ENCODE data around the gene HEPHL1. TPM values are rescaled to one million over a fixed set of nuclear protein-coding genes. Genes with fewer than 3 reads are reported as not detected.

HEPHL1 gene
- total and polyA plus RNA-seq, 2 donors (not counting 1 experiment from before 2014, with no cell fraction given) = not detected

DNA sequence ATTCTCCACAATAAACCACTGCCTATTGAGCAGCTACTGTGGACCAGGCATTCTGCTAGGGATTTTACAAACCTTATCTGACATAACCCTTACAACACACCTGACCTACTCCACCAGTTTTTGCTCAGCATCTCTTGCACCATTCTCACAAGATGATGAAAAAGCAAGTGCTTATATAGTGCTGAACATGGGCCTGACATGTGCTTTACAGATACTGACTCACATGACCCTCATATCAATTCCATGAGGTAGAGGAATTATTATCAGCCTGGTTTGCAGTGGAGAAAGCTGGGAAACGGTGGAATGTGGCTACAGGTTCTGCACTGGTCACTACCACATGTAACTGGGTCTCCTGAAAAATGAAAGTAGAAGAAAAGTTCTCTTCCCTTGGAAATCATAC lies 69.9 kb downstream of the HEPHL1 start:
- DNase-seq = no peak
- H3K27me3 Mint-ChIP-seq = peaks cover 7% of the 10 kb centered on the region

DNA sequence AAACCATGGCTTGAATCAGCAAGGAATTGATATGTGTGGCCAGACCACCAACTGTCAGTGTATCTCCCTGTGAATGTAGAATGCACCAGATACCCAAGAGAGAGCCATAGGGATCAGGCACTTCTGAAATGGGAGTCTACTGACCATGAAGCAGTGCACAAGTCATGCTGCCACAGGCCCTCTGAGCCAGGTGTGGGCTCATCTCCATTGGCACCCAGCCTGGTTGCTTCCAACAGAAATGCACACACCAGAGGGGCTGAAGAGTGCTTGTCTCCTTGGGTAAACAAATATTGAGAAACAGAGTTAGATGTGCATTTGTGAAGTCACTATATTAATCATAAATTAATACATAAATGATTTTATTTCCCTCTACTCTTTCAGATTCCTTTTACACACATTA lies 79.1 kb downstream of the HEPHL1 start:
- H3K4me3 ChIP-seq (ENCODE audit: control extremely low read depth in 1 of 5, extremely low read depth in 1 of 5, insufficient read depth in 1 of 5, low read depth in 2 of 5, low read length in 4 of 5) = no peak overlapping the region
- H3K9ac ChIP-seq (ENCODE audit: low read length) = no peak overlapping the region
- H3K27me3 ChIP-seq (replicated peaks in 1 of 4; ENCODE audit: control extremely low read depth in 1 of 4, control insufficient read depth in 3 of 4, insufficient read depth in 4 of 4, low read length in 3 of 4) = no peaks in the 10 kb centered on the region
- ChIA-PET CTCF (no interaction called here), POLR2A (no interaction called here)
- H3K4me2 ChIP-seq (replicated peaks; ENCODE audit: low read depth, low read length, poor library complexity, severe bottlenecking) = no peak overlapping the region
- H3K27ac Mint-ChIP-seq = no peak overlapping the region
- no peaks in the 10 kb centered on the region for H3K79me2 ChIP-seq (ENCODE audit: control insufficient read depth, insufficient read depth, low read length)
- no peaks in the 10 kb centered on the region for H3K4me1 ChIP-seq (ENCODE audit: control insufficient read depth in 2 of 2, insufficient read depth in 2 of 2, low read length in 2 of 2)
- peaks cover 0 to 14% (median 0%) of the 10 kb centered on the region in 3 donors for H3K9me3 ChIP-seq (ENCODE audit: control extremely low read depth in 1 of 3, control insufficient read depth in 2 of 3, insufficient read depth in 1 of 3, low read length in 2 of 3)
- H2AFZ ChIP-seq (ENCODE audit: insufficient read depth, low read depth, low read length, poor library complexity, severe bottlenecking) = no peak overlapping the region
- no peaks in the 10 kb centered on the region for H4K20me1 ChIP-seq (ENCODE audit: control insufficient read depth, insufficient read depth, low read length, poor library complexity, severe bottlenecking)
- TF ChIP-seq, protein P1, sequence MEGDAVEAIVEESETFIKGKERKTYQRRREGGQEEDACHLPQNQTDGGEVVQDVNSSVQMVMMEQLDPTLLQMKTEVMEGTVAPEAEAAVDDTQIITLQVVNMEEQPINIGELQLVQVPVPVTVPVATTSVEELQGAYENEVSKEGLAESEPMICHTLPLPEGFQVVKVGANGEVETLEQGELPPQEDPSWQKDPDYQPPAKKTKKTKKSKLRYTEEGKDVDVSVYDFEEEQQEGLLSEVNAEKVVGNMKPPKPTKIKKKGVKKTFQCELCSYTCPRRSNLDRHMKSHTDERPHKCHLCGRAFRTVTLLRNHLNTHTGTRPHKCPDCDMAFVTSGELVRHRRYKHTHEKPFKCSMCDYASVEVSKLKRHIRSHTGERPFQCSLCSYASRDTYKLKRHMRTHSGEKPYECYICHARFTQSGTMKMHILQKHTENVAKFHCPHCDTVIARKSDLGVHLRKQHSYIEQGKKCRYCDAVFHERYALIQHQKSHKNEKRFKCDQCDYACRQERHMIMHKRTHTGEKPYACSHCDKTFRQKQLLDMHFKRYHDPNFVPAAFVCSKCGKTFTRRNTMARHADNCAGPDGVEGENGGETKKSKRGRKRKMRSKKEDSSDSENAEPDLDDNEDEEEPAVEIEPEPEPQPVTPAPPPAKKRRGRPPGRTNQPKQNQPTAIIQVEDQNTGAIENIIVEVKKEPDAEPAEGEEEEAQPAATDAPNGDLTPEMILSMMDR (IDR thresholded peaks at IDR 0.05) = no peak
- no peak for TF ChIP-seq EZH2 (IDR thresholded peaks at IDR 0.05; ENCODE audit: borderline replicate concordance, insufficient read depth, low read depth, low read length, poor library complexity, severe bottlenecking)
- DNase-seq (no peak), ATAC-seq (ENCODE audit: low read depth) (no peak)
- no peaks in the 10 kb centered on the region for H3K9me3 Mint-ChIP-seq (ENCODE audit: insufficient read depth)
- peaks cover 4% of the 10 kb centered on the region for H3K27me3 Mint-ChIP-seq
- no peaks in the 10 kb centered on the region for H3K36me3 ChIP-seq (replicated peaks in 1 of 2; ENCODE audit: control extremely low read depth in 1 of 2, control insufficient read depth in 1 of 2, extremely low read depth in 1 of 2, insufficient read depth in 2 of 2, low read length in 1 of 2)
- no peak overlapping the region for H3K27ac ChIP-seq (ENCODE audit: low read length in 2 of 2)
- intact Hi-C loops (cut with micrococcal nuclease) = no loop called here
- H3K4me1 Mint-ChIP-seq = no peaks in the 10 kb centered on the region
- H3K4me3 Mint-ChIP-seq = no peak overlapping the region

More for the DNA sequence above, 69.9 kb downstream of the HEPHL1 start:
- peaks cover 0 to 6% (median 0%) of the 10 kb centered on the region in 3 donors for H3K9me3 ChIP-seq (ENCODE audit: control extremely low read depth in 1 of 3, control insufficient read depth in 2 of 3, insufficient read depth in 1 of 3, low read length in 2 of 3)
- intact Hi-C loops (cut with micrococcal nuclease) = no loop called here
- no peak overlapping the region for H3K9ac ChIP-seq (ENCODE audit: low read length)
- ATAC-seq (ENCODE audit: low read depth) = no peak
- no peaks in the 10 kb centered on the region for H3K4me1 ChIP-seq (ENCODE audit: control insufficient read depth in 2 of 2, insufficient read depth in 2 of 2, low read length in 2 of 2)
- no peak overlapping the region for H3K4me3 Mint-ChIP-seq
- no CpG with 5 or more reads among the region's 1 CpG for WGBS (ENCODE audit: insufficient coverage)
- H3K27me3 ChIP-seq (replicated peaks in 1 of 4; ENCODE audit: control extremely low read depth in 1 of 4, control insufficient read depth in 3 of 4, insufficient read depth in 4 of 4, low read length in 3 of 4) = no peaks in the 10 kb centered on the region
- no peak overlapping the region for H3K4me3 ChIP-seq (ENCODE audit: control extremely low read depth in 1 of 5, extremely low read depth in 1 of 5, insufficient read depth in 1 of 5, low read depth in 2 of 5, low read length in 4 of 5)
- no peaks in the 10 kb centered on the region for H4K20me1 ChIP-seq (ENCODE audit: control insufficient read depth, insufficient read depth, low read length, poor library complexity, severe bottlenecking)
- no peak overlapping the region for H3K27ac ChIP-seq (ENCODE audit: low read length in 2 of 2)
- no peaks in the 10 kb centered on the region for H3K4me1 Mint-ChIP-seq
- no peak overlapping the region for H3K4me2 ChIP-seq (replicated peaks; ENCODE audit: low read depth, low read length, poor library complexity, severe bottlenecking)
- TF ChIP-seq, protein P1 (IDR thresholded peaks at IDR 0.05) = no peak
- no peak for TF ChIP-seq EZH2 (IDR thresholded peaks at IDR 0.05; ENCODE audit: borderline replicate concordance, insufficient read depth, low read depth, low read length, poor library complexity, severe bottlenecking)
- H2AFZ ChIP-seq (ENCODE audit: insufficient read depth, low read depth, low read length, poor library complexity, severe bottlenecking) = no peak overlapping the region
- POLR2A ChIA-PET = no interaction called here
- no peaks in the 10 kb centered on the region for H3K36me3 ChIP-seq (replicated peaks in 1 of 2; ENCODE audit: control extremely low read depth in 1 of 2, control insufficient read depth in 1 of 2, extremely low read depth in 1 of 2, insufficient read depth in 2 of 2, low read length in 1 of 2)
- H3K27ac Mint-ChIP-seq = no peak overlapping the region
- peaks cover 2% of the 10 kb centered on the region for H3K9me3 Mint-ChIP-seq (ENCODE audit: insufficient read depth)
- H3K79me2 ChIP-seq (ENCODE audit: control insufficient read depth, insufficient read depth, low read length) = no peaks in the 10 kb centered on the region
- CTCF ChIA-PET = no interaction called here

Data from B cell (primary cell).